Amniotic epithelial cell (primary cell): Measurements from ENCODE around the gene DCAF17.
"Not testable (repeated sequence)": the region's sequence is repeated elsewhere in the genome, so short reads cannot be mapped to it uniquely, and the experiment has no call there.

Source experiments
- DNase-seq: peaks from one replicate; pipeline ENCODE4 v3.0.0-alpha.2; 2010; ENCODE audit warnings: low read depth

Gene DCAF17

DNA sequence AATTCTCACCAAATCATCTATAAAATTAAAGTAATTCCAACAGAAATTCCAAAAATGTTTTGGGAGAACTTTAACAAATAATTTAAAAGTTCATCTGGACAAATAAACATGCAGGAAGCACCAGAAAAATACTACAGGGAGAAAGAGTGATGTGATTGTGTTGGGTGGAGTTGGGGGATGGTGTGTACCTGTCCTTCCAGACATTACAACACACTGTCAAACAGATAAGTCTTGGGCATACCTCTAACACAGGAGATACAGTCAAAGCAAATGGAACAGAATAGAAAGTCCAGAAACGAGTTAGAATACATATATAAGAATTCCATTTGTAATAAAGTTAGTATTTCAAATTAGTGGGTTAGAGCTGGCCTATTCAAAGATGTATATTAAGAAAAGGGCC, 22.8 kb upstream of the DCAF17 start:
- no peak for DNase-seq

DNA sequence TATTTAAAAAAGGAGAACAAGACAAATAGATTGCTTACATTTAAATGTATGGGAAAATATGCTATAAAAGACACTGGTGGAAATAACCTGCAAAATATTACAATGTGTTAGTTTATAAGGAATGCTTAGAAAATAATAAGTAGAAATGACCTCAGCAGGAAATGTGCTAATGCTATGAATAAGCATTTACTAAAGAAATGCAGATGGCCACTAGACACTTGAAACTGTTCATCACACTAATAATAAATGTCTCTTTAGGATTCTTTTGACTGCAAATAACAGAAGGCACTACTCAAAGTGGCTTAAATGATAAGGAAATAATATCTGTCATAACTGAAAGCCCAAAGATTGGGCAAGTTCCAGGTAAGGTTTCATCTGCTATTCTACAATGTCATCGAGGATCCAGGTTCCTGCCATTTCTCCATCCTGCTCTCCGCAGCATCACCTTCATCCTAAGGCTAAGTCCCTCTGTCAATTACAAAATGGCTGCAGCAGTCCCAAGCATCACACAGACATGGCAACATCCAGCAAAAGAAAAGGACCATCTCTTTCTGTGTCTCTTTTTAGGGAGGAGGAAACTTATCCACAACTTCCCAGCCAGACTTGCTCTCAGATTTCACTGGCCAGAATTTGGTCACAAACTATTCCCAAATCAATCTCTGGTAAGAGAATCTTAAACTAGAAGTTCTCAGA, 22.1 kb upstream of the DCAF17 start:
- peak; percentile 69 for DNase-seq

GRCh38 chr2:171412571-171413175, 21.4 kb upstream of the DCAF17 start:
- DNase-seq: peak; percentile 56

GRCh38 chr2:171414645-171415044, 19.4 kb upstream of the DCAF17 start:
- peak; percentile 32 for DNase-seq

DNA sequence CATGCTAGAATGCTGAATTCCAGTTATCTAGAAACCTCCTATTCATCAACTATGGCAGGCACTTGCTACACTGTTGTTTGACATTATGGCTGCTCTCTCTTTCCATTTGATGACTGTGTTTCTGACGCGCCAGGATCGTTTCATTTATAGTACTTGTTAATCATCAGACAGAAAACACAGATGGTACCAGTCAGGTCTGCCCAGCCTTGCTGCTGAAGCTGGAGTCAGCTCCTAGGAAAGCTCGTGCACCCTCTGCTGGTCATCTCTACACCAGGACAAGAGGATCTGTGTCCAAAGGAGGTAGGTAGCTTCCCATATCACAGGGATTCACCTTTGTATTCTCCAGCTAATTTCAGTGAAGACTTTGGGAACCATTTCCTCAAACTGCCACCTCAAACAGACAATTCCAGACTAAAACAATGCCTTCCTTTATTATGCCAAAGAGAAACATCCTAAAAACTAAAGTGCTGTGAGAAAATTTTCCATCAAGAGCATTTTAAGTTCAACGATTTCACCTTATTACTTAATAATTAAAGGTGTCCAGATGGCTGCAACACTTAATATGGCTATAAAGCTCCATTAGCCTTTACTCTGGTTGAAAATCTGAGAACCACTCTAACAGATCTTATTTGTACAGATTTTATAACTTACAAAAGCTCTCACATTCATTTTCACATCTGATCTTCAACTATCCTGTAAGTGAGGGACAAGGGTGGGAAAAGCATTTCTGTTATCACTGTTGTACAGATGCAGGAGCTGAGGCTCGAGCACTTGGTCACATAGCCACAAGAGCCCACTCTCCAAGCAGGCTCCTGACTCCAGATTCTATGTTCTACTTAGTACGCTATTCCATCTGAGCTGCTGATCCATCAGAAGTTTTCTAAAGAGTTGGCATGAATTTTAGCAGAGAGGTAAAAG, 17.8 kb upstream of the DCAF17 start:
- peak; percentile 98 for DNase-seq

- DNase-seq: no peak
These were observed 14.7 kb upstream of the DCAF17 start for GRCh38 chr2:171419333-171419732.

DNA sequence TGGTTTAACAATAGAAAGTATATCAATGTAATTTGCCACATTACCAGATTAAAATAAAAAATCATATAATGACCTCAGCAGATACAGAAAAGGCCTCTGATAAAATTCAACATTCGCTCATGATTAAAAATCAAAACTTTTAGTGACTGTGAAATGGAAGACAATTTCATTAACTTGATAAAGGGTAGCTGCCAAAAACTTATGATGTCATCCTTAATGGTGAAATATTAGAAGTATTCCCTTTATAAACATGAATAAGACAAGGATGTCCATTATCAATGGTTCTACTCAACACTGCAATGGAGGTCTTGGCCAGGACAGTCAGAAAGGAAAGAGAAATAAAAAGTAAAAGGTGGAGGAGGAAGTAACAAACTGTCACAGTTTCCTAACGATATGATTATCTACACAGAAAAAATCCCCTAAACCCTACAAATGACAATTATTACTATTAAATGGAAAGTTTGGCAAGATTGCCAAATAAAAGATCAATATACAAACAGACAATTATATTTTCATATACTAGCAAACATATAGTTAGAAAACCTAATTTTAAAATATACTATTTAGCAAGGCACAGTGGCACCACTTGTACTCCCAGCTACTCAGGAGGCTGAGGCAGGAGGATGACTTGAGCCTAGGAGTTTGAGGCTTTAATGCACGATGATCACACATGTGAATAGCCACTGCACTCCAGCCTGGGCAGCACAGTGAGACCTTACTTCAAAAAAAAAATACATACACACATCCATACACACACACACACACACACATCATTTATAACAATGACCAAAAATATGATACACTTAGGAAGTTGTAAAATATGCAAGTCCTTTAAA, 13.1 kb upstream of the DCAF17 start:
- no peak for DNase-seq

GRCh38 chr2:171422710-171423495, 11.1 kb upstream of the DCAF17 start:
- DNase-seq: not testable (repeated sequence)

DNA sequence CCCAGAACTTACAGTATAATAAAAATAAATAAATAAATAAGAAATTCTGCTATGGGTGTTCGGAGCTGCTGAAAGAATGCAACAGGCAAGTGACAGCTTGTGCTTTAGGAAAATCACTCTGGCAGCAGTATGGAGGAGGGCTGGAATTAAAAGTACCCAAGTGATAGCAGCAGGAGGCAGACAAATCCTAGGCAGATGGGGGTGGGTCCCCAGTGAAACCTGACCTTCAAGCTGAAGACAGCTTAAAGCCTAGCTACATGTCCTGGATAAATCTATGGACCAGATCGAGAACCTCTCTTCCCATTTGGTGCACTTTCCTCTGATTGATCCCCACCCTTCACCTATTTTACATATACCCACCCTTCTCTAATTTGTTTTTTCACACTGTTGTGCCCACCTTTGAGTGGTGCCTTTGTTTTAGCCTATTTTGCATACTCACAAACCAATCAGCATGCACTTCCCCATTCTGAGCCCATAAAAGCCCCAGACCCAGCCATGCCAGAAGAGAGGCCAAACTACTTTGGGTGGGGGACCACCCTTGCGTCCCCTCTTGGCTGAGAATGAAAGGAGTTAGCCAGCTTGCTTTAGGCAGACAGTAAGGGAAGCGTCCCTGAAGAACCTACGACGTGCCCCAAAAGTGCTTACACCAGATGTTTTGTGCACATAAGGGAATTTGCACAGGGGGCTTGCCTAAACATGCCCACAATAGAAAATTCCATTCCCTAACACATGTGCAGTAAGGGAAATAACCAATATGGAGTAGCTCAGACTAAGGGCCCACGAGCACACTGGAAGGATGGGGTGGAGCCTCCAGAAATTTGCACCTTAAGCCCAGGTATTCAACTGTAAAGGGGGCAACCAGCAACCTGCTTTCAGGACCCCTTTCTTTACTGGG, 3.3 kb upstream of the DCAF17 start:
- no peak for DNase-seq

GRCh38 chr2:171431677-171432167, 2.3 kb upstream of the DCAF17 start:
- DNase-seq: no peak

DNA sequence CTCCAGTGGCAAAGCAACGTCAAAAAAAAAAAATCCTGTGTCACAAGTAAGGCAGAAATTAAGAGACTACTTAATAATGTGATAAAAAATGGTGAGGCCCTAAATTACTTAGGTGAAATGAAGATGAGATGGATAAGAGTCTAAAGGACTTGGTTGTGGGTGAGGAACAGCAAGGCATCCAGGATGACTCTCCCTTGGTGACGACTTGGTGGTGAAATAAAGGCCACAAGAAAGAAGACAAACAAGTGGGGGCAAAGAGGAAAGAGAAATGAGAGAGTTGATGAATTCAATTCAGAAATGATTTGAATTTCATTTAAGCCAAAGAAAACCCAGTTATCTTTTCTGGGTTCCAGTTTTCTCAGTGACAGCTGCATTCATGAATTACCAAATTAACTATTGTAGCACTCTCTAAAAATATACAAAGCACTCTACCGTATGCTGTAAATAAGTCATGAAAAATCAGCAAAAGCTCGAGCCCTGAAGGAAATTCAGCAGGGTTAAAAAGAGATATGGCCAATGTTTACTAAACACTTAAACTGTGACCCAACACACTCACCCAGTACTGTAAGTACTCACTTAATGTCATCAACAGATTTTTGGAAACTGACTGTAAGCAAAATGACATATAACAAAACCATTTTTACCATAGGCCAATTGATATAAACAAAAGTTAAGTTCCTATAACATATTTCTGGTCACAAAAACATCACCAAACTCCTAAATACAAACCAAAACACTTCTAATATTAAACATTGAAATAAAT, 1.6 kb upstream of the DCAF17 start:
- DNase-seq: no peak

DNA sequence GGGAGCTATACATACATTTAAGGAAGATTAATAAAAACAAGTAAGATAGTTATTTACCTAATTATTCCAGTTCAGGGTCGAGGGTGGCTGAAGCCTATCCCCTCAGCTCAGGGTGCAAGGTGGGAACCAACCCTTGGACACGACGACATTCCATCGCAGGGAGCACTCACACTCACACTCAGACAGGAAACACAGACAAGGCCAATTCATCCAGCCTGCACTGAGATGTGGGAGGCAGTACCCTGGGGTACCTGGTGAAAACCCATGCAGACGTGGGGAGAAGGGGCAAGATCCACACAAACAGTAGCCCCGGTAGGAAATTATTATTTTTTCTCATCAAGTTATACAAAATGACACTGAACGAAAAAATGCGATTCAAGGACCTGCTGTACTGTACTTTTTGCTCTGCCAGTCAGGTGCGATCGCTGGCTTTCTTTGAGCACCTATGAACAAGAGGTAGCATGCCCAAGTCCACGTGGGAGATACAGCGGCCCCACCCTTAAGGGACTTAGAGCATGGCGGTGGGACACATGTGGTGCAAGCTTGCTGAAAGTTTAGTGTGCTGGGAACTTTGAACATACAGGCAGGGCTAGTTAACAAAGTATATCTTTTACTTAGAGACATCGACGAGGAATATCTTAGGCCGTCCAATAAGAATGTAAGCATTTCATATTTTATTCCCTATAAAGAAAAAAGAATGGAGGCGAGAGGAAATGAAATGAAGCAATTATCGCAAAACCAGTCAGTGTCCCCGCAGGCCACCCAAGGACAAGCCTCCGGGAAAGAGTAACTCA, 860 bp upstream of the DCAF17 start:
- DNase-seq: peak; percentile 7

DNA sequence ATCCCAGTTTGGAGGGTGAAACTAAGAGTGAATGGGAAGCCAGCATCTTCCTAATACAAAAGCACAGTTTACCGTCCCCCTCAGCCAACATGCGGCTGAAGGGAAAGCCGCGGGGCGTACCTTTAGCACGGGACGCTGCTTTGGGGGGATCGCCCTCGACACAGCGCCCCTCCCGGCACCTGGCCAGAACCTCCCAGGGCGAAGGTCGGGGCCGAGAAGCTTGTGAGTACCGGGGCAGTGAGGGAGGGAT, 338 bp upstream of the DCAF17 start, which contains the start of gene METTL8:
METTL8 (minus strand) TSS at position 228 of the 250 bp plus-strand sequence. CDS start 41,805 bp downstream, outside the sequence.
- DNase-seq: no peak

- peak; percentile 86 for DNase-seq
These were observed 2.3 kb downstream of the DCAF17 start for GRCh38 chr2:171436307-171436706.

DNA sequence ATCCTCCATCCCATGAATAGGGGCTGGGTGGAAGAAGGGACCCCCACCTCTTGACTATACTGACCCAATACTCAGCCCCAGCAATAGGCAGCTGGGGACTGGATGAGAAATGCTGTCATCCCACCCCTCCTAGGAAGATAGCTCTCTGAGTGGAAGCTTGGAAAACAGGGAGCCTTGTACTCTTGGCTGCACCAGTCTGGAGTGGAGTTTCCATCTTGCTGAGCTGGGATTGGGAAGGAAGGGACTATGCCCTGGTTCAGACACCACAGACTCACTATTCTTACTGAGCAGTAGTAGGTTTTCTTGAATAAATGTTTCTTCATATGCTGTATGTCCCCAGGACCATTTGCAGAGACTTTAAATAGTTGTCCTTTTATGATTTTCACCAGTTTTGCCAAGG, 7.4 kb downstream of the DCAF17 start:
- no peak for DNase-seq

DNA sequence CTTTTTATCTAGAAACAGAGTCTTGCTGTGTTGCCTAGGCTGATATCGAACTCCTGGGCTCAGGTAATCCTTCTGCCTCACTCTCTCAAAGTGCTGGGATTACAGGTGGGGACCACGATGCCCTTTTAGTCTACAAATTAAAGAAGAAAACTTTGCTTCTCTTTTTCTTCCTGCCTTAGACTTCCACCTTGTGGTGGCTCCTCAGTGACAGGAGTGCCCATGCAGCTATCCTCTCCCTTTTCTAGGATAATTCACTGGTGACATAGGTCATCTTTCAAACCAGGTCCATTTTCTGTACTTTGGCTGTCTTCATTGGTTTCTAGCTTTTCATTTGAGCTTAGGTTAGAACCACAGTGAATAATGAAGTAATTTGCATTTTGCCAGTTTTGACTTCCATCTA, 13.6 kb downstream of the DCAF17 start:
- no peak for DNase-seq

GRCh38 chr2:171451074-171451473, 17.0 kb downstream of the DCAF17 start:
- no peak for DNase-seq

- DNase-seq: no peak
These were observed 18.7 kb downstream of the DCAF17 start for GRCh38 chr2:171452773-171453172.

DNA sequence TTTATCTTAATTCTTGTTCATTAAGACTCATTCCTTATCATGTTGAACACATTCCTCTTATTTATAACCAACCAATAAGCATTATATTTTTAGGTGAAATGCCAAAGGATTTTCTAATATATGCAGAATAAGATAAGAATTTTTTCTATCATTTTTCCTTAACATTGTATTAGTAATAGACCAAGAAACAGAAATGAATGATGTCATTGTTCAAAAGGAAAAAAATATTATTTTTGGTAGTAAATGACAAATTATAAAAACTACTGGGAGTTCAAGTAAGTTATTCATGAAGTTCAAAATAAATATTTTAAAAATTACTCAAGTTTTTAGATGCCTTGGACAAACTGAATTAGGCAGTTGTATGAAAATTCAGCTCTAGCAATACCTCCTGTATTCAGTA, 25.5 kb downstream of the DCAF17 start:
- DNase-seq: no peak
